Measurements from ENCODE around the gene NOP9.

The NOP9 gene

DNA sequence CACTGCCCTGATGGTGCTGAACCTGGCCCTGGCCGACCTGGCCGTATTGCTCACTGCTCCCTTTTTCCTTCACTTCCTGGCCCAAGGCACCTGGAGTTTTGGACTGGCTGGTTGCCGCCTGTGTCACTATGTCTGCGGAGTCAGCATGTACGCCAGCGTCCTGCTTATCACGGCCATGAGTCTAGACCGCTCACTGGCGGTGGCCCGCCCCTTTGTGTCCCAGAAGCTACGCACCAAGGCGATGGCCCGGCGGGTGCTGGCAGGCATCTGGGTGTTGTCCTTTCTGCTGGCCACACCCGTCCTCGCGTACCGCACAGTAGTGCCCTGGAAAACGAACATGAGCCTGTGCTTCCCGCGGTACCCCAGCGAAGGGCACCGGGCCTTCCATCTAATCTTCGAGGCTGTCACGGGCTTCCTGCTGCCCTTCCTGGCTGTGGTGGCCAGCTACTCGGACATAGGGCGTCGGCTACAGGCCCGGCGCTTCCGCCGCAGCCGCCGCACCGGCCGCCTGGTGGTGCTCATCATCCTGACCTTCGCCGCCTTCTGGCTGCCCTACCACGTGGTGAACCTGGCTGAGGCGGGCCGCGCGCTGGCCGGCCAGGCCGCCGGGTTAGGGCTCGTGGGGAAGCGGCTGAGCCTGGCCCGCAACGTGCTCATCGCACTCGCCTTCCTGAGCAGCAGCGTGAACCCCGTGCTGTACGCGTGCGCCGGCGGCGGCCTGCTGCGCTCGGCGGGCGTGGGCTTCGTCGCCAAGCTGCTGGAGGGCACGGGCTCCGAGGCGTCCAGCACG, 16.4 kb downstream of the NOP9 start:
- ATAC-seq, result no peak
- TF ChIP-seq ZC3H10 (CRISPR knock-in tag; IDR thresholded peaks at IDR 0.05), result no peak
- TF ChIP-seq, protein P1, sequence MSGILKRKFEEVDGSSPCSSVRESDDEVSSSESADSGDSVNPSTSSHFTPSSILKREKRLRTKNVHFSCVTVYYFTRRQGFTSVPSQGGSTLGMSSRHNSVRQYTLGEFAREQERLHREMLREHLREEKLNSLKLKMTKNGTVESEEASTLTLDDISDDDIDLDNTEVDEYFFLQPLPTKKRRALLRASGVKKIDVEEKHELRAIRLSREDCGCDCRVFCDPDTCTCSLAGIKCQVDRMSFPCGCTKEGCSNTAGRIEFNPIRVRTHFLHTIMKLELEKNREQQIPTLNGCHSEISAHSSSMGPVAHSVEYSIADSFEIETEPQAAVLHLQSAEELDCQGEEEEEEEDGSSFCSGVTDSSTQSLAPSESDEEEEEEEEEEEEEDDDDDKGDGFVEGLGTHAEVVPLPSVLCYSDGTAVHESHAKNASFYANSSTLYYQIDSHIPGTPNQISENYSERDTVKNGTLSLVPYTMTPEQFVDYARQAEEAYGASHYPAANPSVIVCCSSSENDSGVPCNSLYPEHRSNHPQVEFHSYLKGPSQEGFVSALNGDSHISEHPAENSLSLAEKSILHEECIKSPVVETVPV (CRISPR knock-in tag; IDR thresholded peaks at IDR 0.05), result no peak
- TF ChIP-seq TCF4 (CRISPR knock-in tag; IDR thresholded peaks at IDR 0.05; ENCODE audit: borderline replicate concordance), result no peak
- no peak for TF ChIP-seq OSR1 (CRISPR knock-in tag; IDR thresholded peaks at IDR 0.05)
- TF ChIP-seq, protein P2, sequence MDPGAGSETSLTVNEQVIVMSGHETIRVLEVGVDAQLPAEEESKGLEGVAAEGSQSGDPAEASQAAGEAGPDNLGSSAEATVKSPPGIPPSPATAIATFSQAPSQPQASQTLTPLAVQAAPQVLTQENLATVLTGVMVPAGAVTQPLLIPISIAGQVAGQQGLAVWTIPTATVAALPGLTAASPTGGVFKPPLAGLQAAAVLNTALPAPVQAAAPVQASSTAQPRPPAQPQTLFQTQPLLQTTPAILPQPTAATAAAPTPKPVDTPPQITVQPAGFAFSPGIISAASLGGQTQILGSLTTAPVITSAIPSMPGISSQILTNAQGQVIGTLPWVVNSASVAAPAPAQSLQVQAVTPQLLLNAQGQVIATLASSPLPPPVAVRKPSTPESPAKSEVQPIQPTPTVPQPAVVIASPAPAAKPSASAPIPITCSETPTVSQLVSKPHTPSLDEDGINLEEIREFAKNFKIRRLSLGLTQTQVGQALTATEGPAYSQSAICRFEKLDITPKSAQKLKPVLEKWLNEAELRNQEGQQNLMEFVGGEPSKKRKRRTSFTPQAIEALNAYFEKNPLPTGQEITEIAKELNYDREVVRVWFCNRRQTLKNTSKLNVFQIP (CRISPR knock-in tag; IDR thresholded peaks at IDR 0.05; ENCODE audit: borderline replicate concordance, low read depth), result no peak
- TF ChIP-seq PPARA (CRISPR knock-in tag; IDR thresholded peaks at IDR 0.05; ENCODE audit: borderline replicate concordance), result no peak
- TF ChIP-seq BACH2 (CRISPR knock-in tag; IDR thresholded peaks at IDR 0.05; ENCODE audit: borderline replicate concordance), result no peak
- TF ChIP-seq, protein P3, sequence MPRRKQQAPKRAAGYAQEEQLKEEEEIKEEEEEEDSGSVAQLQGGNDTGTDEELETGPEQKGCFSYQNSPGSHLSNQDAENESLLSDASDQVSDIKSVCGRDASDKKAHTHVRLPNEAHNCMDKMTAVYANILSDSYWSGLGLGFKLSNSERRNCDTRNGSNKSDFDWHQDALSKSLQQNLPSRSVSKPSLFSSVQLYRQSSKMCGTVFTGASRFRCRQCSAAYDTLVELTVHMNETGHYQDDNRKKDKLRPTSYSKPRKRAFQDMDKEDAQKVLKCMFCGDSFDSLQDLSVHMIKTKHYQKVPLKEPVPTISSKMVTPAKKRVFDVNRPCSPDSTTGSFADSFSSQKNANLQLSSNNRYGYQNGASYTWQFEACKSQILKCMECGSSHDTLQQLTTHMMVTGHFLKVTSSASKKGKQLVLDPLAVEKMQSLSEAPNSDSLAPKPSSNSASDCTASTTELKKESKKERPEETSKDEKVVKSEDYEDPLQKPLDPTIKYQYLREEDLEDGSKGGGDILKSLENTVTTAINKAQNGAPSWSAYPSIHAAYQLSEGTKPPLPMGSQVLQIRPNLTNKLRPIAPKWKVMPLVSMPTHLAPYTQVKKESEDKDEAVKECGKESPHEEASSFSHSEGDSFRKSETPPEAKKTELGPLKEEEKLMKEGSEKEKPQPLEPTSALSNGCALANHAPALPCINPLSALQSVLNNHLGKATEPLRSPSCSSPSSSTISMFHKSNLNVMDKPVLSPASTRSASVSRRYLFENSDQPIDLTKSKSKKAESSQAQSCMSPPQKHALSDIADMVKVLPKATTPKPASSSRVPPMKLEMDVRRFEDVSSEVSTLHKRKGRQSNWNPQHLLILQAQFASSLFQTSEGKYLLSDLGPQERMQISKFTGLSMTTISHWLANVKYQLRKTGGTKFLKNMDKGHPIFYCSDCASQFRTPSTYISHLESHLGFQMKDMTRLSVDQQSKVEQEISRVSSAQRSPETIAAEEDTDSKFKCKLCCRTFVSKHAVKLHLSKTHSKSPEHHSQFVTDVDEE (CRISPR knock-in tag; IDR thresholded peaks at IDR 0.05), result no peak
- no peak for TF ChIP-seq ZNF8 (CRISPR knock-in tag; IDR thresholded peaks at IDR 0.05)
- TF ChIP-seq ARNTL (CRISPR knock-in tag; IDR thresholded peaks at IDR 0.05; ENCODE audit: borderline replicate concordance, low read depth), result no peak
- no peak for TF ChIP-seq ISL1 (CRISPR knock-in tag; IDR thresholded peaks at IDR 0.05)

DNA sequence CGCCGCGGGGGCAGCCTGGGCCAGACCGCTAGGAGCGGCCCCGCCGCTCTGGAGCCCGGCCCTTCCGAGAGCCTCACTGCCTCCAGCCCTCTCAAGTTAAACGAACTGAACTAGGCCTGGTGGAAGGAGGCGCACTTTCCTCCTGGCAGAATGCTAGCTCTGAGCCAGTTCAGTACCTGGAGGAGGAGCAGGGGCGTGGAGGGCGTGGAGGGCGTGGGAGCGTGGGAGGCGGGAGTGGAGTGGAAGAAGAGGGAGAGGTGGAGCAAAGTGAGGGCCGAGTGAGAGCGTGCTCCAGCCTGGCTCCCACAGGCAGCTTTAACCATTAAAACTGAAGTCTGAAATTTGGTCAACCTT, 16.9 kb downstream of the NOP9 start:
- no peak for ATAC-seq
- TF ChIP-seq, protein P4, sequence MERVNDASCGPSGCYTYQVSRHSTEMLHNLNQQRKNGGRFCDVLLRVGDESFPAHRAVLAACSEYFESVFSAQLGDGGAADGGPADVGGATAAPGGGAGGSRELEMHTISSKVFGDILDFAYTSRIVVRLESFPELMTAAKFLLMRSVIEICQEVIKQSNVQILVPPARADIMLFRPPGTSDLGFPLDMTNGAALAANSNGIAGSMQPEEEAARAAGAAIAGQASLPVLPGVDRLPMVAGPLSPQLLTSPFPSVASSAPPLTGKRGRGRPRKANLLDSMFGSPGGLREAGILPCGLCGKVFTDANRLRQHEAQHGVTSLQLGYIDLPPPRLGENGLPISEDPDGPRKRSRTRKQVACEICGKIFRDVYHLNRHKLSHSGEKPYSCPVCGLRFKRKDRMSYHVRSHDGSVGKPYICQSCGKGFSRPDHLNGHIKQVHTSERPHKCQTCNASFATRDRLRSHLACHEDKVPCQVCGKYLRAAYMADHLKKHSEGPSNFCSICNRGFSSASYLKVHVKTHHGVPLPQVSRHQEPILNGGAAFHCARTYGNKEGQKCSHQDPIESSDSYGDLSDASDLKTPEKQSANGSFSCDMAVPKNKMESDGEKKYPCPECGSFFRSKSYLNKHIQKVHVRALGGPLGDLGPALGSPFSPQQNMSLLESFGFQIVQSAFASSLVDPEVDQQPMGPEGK (CRISPR knock-in tag; IDR thresholded peaks at IDR 0.05; ENCODE audit: borderline replicate concordance), result no peak
- no peak for TF ChIP-seq ZNF565 (CRISPR knock-in tag; conservative IDR thresholded peaks at IDR 0.05; ENCODE audit: low read depth)
- TF ChIP-seq, protein P1 (CRISPR knock-in tag; IDR thresholded peaks at IDR 0.05), result no peak
- no peak for TF ChIP-seq RARB (CRISPR knock-in tag; IDR thresholded peaks at IDR 0.05)
- TF ChIP-seq, protein P3 (CRISPR knock-in tag; IDR thresholded peaks at IDR 0.05), result no peak
- TF ChIP-seq ZNF70 (CRISPR knock-in tag; IDR thresholded peaks at IDR 0.05), result no peak
- no peak for TF ChIP-seq TOX (CRISPR knock-in tag; IDR thresholded peaks at IDR 0.05; ENCODE audit: borderline replicate concordance)
- no peak for TF ChIP-seq ARNTL (CRISPR knock-in tag; IDR thresholded peaks at IDR 0.05; ENCODE audit: borderline replicate concordance, low read depth)
- TF ChIP-seq TCF4 (CRISPR knock-in tag; IDR thresholded peaks at IDR 0.05; ENCODE audit: borderline replicate concordance), result no peak
- TF ChIP-seq BACH2 (CRISPR knock-in tag; IDR thresholded peaks at IDR 0.05; ENCODE audit: borderline replicate concordance), result no peak
- no peak for TF ChIP-seq ZFP3 (CRISPR knock-in tag; IDR thresholded peaks at IDR 0.05)

Measured in SK-N-SH treated with all-trans-retinoic acid at 6 μM for 48 hours (cell line).